Gastroesophageal sphincter (tissue), 3 donors: Measurements from ENCODE around the gene IKBKE.

Experiments
- POLR2A ChIP-seq, 2 donors: fragments of 450-650 bp; IDR thresholded peaks; one replicate each; pipeline ENCODE4 v1.6.1; 2017; ENCODE audit warnings: antibody characterized with exemption in 2 of 2, mild to moderate bottlenecking in 2 of 2, moderate library complexity in 1 of 2
- POLR2AphosphoS5 ChIP-seq: sonication (generic); formaldehyde crosslinking; IDR thresholded peaks from one replicate; pipeline ENCODE4 v1.6.1; 2017; ENCODE audit warnings: antibody characterized with exemption
- TF ChIP-seq, protein P1 (sequence below), 4 experiments: fragments of 200-600 bp in 2 of 4; fragments of 450-650 bp in 2 of 4; sonication (generic) in 1 of 4; IDR thresholded peaks; one replicate each; pipeline ENCODE4 v1.5.1; 2017 to 2019; ENCODE audit warnings: antibody characterized with exemption in 4 of 4, mild to moderate bottlenecking in 2 of 4, moderate library complexity in 2 of 4

DNA sequence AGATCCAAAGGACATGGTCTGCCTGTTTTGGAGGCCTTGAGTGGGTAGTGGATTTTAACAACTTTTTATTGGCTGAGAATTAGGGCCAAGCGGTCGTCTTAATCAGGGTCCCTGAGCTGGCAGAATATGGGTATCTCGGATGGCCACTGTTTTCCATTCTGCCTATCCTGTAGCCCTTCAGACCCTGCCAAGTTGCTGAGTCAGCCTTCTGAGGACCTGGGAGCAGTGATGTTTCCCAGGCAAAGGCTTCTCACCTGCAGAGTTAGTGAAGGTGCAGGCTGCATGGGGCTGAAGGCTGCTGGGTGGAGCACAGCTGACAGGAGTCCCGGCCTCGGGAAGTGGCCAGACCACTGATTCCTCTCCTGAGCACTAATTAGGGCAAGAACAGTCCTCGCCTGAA is 48.5 kb downstream of the IKBKE start:
- TF ChIP-seq, protein P1, sequence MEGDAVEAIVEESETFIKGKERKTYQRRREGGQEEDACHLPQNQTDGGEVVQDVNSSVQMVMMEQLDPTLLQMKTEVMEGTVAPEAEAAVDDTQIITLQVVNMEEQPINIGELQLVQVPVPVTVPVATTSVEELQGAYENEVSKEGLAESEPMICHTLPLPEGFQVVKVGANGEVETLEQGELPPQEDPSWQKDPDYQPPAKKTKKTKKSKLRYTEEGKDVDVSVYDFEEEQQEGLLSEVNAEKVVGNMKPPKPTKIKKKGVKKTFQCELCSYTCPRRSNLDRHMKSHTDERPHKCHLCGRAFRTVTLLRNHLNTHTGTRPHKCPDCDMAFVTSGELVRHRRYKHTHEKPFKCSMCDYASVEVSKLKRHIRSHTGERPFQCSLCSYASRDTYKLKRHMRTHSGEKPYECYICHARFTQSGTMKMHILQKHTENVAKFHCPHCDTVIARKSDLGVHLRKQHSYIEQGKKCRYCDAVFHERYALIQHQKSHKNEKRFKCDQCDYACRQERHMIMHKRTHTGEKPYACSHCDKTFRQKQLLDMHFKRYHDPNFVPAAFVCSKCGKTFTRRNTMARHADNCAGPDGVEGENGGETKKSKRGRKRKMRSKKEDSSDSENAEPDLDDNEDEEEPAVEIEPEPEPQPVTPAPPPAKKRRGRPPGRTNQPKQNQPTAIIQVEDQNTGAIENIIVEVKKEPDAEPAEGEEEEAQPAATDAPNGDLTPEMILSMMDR (IDR thresholded peaks at IDR 0.05), result no peak
- no peak for TF ChIP-seq POLR2A (IDR thresholded peaks at IDR 0.05)
- no peak for TF ChIP-seq POLR2AphosphoS5
